Large intestine (tissue), 3 donors: ENCODE data around the gene TSPAN13. TPM values are rescaled to one million over a fixed set of nuclear protein-coding genes. Genes with fewer than 3 reads are reported as not detected.
A peak's percentile ranks its signal among the peaks of the same experiment; 100 is the strongest.
"Not testable (repeated sequence)": the region's sequence is repeated elsewhere in the genome, so short reads cannot be mapped to it uniquely, and the experiment has no call there.

Source experiments
- DNase-seq, 2 donors: peaks; one replicate each; pipeline versions ENCODE4 v3.0.0 to v3.0.0-alpha.2; 2013
- H3K27ac ChIP-seq: one replicate; pipeline ENCODE4 v1.5.1; 2013; ENCODE audit warnings: low read length
- H3K27me3 ChIP-seq: 2 replicates; pipeline ENCODE4 v1.6.1; 2013; ENCODE audit warnings: low read length; ENCODE audit not compliant: control insufficient read depth, insufficient read depth
- H3K36me3 ChIP-seq: 2 replicates; pipeline ENCODE4 v1.6.1; 2013; ENCODE audit warnings: low read length; ENCODE audit not compliant: control insufficient read depth, insufficient read depth
- H3K4me1 ChIP-seq: one replicate; pipeline ENCODE4 v1.6.1; 2013; ENCODE audit warnings: low read length; ENCODE audit not compliant: control insufficient read depth, insufficient read depth
- H3K4me3 ChIP-seq: one replicate; pipeline ENCODE4 v1.5.1; 2013; ENCODE audit warnings: low read length
- H3K9me3 ChIP-seq: one replicate; pipeline ENCODE4 v1.6.1; 2013; ENCODE audit warnings: mild to moderate bottlenecking, low read depth, low read length, moderate library complexity; ENCODE audit not compliant: control insufficient read depth
- WGBS: methylation state at CpG from one replicate; pipeline ENCODE4 v1.1.5; 2013; ENCODE audit warnings: low lambda C conversion rate; ENCODE audit not compliant: insufficient coverage; 5-methylcytosine and 5-hydroxymethylcytosine counted together
- polyA plus RNA-seq: library from polyadenylated mRNA; unstranded; fragments of 120-200 nt; gene quantifications from one replicate; pipeline ENCODE4 v1.2.1, GENCODE V29; 2013

The TSPAN13 gene
- polyA plus RNA-seq, 1 donor = 189 TPM

DNA sequence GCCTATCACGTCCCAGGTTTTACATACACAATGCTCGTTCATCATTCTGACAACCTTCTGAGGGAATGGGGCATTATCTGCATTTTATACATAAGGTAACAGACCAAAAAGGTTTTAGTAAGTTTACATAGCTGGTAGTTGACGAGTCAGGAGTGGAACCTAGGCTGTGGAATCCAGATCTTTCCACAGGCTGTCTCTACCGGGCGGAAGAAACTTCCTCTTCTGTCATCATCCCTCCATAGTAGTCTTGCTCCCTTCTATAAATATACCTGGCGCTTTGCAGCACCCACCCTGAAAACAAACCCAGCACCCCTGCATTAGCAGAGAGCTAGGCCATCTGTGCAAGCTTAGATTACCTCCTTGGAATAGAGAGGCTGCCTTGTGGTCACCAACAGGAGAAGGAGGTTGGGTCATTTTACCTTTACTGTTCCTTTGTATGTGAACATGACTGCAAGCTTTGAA, 1.3 kb downstream of the TSPAN13 start:
- H3K4me3 ChIP-seq = peak overlapping the region; percentile 95
- H3K36me3 ChIP-seq = no peaks in the 10 kb centered on the region
- 33% methylated on average over 1 of the region's 6 CpGs for WGBS
- peak in 1 of 2 donors; percentile 66 for DNase-seq
- no peaks in the 10 kb centered on the region for H3K9me3 ChIP-seq
- no peaks in the 10 kb centered on the region for H3K4me1 ChIP-seq
- H3K27me3 ChIP-seq = no peaks in the 10 kb centered on the region
- peak overlapping the region; percentile 94 for H3K27ac ChIP-seq

DNA sequence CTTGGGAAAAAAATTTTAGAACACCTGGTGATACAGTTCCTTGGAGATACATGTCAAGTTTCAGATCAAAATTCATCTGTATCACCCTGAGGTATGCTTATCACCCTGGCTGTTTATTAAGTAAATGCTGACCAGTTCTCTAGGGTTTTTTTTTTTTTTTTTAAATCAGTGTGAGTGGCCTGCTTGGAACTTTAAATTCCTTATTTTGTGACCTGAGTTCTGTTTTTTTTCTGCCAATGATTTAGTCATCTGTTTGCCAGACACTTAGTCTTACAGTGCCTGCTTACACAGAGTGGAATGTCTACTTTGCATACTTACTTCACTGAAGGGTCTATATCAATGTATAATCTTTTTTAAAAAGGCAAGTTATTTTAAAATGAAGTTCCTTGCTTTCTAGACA, 1.8 kb downstream of the TSPAN13 start:
- Histone ChIP-seq H3K4me1 (no peaks in the 10 kb centered on the region), H3K27me3 (no peaks in the 10 kb centered on the region), H3K9me3 (no peaks in the 10 kb centered on the region), H3K36me3 (no peaks in the 10 kb centered on the region), H3K4me3 (peak overlapping the region; percentile 95), H3K27ac (peak overlapping the region; percentile 94)
- no peak for DNase-seq

DNA sequence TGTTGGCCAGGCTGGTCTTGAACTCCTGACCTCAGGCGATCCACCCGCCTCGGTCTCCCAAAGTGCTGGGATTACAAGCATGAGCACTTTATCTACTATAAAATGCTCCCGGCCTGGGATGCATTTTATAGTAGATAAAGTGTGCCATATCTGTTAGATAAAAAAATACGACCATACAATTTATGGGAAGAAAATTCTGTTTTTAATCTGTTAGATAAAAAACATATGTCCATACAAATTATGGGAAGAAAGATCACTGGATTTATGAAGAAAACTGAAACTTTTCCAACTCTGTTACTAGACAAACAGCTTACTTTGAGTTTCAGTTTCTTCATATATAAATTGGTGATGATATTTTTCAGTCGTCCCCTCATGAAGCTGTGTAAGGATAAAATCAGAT, 4.5 kb downstream of the TSPAN13 start:
- Histone ChIP-seq H3K27me3 (no peaks in the 10 kb centered on the region), H3K27ac (no peak overlapping the region), H3K9me3 (no peaks in the 10 kb centered on the region), H3K4me3 (no peak overlapping the region), H3K4me1 (peaks cover 14% of the 10 kb centered on the region), H3K36me3 (no peaks in the 10 kb centered on the region)
- WGBS = no CpG with 5 or more reads among the region's 6 CpGs
- DNase-seq = no peak

DNA sequence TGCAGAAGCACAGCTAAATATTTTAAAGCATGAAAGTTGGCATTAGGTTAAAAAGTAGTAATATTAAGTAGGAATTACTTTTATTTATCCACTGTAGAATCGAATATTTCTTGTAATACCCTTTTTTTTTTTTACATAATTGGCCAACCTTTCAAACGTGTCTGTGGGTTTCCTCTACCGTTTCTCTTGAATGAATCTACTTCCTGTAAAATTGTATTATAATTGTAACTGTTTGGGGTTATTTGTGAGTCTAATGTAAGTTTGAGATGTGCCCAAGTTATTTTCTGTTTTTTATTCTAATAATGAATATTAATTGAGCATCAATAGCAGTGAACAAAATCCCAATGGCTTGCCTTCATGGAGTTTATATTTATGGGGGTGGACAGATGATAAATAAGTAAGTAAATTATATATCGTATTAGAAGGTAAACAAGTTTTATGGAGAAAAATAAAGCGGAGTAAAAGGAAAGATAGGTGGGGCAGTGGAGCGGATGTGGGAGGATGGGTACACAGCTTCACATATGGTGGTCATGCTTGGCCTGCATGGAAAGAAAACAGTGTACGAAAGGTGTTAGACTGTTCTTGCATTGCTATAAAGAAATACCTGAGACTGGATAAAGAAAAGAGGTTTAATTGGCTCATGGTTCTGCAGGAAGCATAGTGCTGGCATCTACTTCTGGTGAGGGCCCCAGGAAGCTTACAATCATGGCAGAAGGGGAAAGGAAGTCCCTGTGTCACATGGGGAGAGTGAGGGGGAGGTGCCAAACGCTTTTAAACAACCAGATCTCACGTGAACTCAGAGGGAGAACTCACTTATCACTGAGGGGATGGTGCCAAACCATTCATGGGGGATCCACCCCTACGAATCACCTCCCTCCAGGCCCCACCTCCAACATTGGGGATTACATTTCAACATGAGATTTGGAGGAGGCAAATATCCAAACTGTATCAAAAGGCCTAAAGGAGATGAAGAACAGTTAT, 5.4 kb downstream of the TSPAN13 start:
- 100% methylated on average over 6 of the region's 10 CpGs for WGBS
- Histone ChIP-seq H3K4me1 (peaks cover 14% of the 10 kb centered on the region), H3K27ac (no peak overlapping the region), H3K4me3 (no peak overlapping the region), H3K36me3 (no peaks in the 10 kb centered on the region), H3K27me3 (no peaks in the 10 kb centered on the region), H3K9me3 (no peaks in the 10 kb centered on the region)
- no peak for DNase-seq

DNA sequence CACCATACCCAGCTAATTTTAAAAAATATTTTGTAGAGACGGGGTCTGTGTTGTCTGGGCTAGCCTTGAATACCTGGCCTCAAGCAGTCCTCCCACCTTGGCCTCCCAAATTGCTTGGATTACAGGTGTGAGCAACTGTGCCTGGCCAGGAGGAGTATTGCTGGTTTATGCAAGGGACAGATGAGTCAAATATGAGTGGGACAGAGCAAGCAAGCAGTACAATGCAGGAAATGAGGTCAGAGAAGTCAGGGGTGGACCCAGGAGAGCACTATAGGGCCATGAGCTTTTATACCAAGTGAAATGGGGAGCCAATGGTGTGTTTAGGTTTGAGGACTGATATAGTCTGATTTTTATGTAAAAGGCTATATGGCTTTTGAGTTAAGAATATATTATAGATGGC, 6.3 kb downstream of the TSPAN13 start:
- H3K27ac ChIP-seq = no peak overlapping the region

DNA sequence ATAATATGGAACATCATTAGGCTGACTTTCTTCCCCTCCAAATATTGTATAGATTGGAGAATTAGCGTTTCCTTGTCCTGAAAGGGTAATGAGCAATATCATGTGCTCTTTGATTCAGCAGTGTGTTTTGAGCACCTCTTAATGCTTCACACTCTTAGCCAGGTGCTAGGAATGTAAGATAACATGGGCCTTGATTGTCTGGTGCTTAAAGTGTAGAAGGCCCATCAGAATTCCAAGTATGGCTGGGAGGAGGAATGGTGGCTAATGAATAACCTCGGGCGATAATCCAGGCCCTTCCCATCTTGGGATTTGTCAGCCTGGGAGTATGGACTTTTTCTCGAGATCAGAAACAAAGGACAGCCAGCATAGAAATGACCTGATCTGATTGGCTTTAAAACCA, 8.6 kb downstream of the TSPAN13 start:
- Histone ChIP-seq H3K36me3 (no peaks in the 10 kb centered on the region), H3K9me3 (no peaks in the 10 kb centered on the region), H3K27me3 (no peaks in the 10 kb centered on the region), H3K4me3 (no peak overlapping the region), H3K27ac (peak overlapping the region; percentile 63), H3K4me1 (peaks cover 17% of the 10 kb centered on the region)
- WGBS = no CpG with 5 or more reads among the region's 4 CpGs
- peak; percentile 51 to 79 for DNase-seq

More for the DNA sequence above, 6.3 kb downstream of the TSPAN13 start:
- DNase-seq = no peak
- WGBS = no CpG with 5 or more reads among the region's 1 CpG
- H3K4me3 ChIP-seq = no peak overlapping the region
- no peaks in the 10 kb centered on the region for H3K36me3 ChIP-seq
- no peaks in the 10 kb centered on the region for H3K27me3 ChIP-seq
- peaks cover 14% of the 10 kb centered on the region for H3K4me1 ChIP-seq
- H3K9me3 ChIP-seq = no peaks in the 10 kb centered on the region

DNA sequence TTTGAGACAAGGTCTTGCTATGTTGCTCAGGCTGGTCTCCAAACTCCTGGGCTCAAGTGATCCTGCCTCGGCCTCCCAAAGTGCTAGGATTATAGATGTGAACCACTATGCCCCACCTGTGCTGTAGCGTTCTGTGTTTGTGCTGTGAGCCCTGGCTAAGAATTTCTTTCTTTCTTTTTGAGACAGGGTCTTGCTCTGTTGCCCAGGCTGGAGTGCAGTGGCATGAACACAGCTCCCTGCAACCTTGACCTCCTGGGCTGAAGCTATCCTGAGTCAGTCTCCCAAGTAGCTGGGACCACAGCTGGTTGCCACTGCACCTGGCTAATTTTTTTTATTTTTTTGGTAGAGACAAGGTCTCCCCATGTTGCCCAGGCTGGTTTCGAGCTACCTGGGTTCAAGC, 11.4 kb downstream of the TSPAN13 start:
- Histone ChIP-seq H3K36me3 (no peaks in the 10 kb centered on the region), H3K4me1 (peaks cover 17% of the 10 kb centered on the region), H3K27ac (no peak overlapping the region), H3K9me3 (no peaks in the 10 kb centered on the region), H3K4me3 (no peak overlapping the region), H3K27me3 (no peaks in the 10 kb centered on the region)
- no CpG with 5 or more reads among the region's 3 CpGs for WGBS
- no peak for DNase-seq

DNA sequence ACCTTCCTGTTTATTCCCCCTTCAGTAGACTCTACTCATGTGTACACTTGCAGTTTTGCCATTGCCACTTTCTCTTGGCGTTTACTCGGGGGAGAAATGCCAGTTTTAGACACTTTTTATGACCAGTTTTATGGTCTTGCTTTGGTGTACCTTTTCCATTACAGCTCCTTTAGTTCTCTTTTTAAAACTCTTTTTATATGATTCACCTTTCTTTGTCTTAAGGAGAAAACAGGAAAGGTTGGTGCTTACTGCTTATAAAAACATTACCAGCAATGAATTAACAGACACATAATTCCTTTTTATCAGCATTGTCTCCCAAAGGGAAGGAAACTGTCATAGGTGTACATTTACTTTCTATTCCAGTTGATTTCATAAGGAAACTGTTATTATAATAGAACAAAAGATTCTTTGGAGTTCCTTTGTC, 11.9 kb downstream of the TSPAN13 start:
- H3K27ac ChIP-seq = no peak overlapping the region
- no peaks in the 10 kb centered on the region for H3K36me3 ChIP-seq
- peaks cover 17% of the 10 kb centered on the region for H3K4me1 ChIP-seq
- H3K9me3 ChIP-seq = no peaks in the 10 kb centered on the region
- 25% methylated on average over 2 of the region's 2 CpGs for WGBS
- H3K27me3 ChIP-seq = no peaks in the 10 kb centered on the region
- DNase-seq = no peak
- no peak overlapping the region for H3K4me3 ChIP-seq

DNA sequence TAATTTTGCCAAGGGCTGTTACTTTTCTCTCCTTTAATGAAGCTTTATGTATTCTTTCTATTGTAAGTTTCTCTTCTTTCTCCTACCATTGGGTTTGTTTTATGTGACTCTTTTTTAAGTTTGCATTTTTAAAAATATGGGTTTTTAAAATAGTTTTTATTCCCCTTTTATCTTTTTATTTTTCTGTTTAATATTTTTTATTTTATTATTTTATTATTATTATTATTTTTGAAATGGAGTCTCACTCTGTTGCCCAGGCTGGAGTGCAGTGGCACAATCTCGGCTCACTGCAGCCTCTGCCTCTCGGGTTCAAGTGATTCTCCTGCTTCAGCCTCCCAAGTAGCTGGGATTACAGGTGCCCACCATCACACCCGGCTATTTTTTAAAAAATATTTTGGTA, 16.4 kb downstream of the TSPAN13 start:
- WGBS = no CpG with 5 or more reads among the region's 3 CpGs
- not testable (repeated sequence) for H3K4me3 ChIP-seq, H3K36me3 ChIP-seq, H3K4me1 ChIP-seq, DNase-seq, H3K9me3 ChIP-seq, H3K27me3 ChIP-seq, H3K27ac ChIP-seq

DNA sequence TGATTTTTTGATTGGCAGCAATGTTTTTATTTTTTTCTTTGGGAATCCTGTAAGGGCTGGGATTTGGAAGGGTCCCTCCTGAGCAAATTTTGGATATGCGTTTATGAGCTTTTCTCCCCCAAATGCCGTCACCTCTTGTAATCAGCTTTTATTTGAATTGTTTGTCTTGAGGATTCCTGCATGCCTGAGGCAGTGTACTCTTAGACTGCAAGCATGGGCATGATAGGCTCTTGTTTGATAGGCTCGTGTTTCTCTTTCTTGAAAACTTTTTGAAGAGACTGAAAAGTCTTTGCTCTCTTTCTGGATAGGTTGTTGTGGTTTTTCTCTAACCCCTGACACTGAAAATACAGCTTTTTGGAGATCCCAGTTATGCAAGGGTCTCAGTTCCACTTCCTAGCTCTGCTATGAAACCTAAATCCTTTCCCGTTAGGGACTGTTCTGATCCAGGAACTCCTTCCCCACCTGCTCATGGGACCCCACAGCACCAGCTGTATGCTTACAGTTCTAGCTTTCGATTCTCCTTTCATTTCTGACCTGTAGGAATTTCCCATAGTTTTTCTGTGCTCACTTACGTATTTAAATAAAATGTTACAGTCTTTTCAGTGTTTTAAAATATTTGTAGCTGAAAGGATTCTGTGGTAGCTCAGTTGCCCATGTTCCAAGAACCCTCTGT, 17.2 kb downstream of the TSPAN13 start:
- Histone ChIP-seq H3K4me3 (no peak overlapping the region), H3K9me3 (no peaks in the 10 kb centered on the region), H3K27ac (no peak overlapping the region), H3K27me3 (no peaks in the 10 kb centered on the region), H3K4me1 (no peaks in the 10 kb centered on the region), H3K36me3 (no peaks in the 10 kb centered on the region)
- no peak for DNase-seq
- WGBS = no CpG with 5 or more reads among the region's 6 CpGs
